ENCODE measurements around the gene PSMD12. TPM values are rescaled to one million over a fixed set of nuclear protein-coding genes. Genes with fewer than 3 reads are reported as not detected.

PSMD12 gene
- total RNA-seq, 1 experiment from 2014 or later: 93.1 TPM

DNA sequence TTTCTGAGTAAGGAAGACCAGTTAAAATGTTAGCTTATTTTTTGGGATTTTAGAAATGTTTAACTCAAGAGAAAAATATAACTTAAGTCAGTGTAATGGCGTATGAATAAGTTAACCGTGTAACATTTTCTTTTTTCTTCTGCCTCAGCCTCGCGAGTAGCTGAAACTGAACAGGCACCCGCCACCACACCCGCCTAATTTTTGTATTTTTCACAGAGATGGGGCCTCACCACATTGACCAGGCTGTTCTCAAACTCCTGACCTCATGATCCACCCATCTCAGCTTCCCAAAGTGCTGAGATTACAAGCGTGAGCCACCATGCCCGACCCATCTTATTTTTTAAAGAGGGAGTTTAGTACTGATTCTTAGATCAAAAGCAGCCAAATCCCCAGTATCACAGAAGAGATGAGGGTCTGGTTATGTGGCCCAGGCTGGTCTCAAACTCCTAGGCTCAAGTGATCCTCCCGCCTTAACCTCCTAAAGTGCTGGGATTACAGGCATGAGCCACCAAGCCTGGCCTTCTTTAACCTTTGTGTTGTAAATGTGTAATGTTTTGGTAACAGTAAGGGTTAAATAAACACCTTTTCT lies 27.5 kb upstream of the PSMD12 start:
- ChIA-PET POLR2A (interaction anchor here (0.7 kb wide), 1 partner anchor 66 kb away, joined by 4 read pairs; no protein-coding TSS in a partner anchor), CTCF (interaction anchor here (0.7 to 3.0 kb wide), 2 partner anchors 16 to 82 kb away, joined by 3 to 14 read pairs; no protein-coding TSS in a partner anchor)
- TF ChIP-seq, protein P1, sequence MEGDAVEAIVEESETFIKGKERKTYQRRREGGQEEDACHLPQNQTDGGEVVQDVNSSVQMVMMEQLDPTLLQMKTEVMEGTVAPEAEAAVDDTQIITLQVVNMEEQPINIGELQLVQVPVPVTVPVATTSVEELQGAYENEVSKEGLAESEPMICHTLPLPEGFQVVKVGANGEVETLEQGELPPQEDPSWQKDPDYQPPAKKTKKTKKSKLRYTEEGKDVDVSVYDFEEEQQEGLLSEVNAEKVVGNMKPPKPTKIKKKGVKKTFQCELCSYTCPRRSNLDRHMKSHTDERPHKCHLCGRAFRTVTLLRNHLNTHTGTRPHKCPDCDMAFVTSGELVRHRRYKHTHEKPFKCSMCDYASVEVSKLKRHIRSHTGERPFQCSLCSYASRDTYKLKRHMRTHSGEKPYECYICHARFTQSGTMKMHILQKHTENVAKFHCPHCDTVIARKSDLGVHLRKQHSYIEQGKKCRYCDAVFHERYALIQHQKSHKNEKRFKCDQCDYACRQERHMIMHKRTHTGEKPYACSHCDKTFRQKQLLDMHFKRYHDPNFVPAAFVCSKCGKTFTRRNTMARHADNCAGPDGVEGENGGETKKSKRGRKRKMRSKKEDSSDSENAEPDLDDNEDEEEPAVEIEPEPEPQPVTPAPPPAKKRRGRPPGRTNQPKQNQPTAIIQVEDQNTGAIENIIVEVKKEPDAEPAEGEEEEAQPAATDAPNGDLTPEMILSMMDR (IDR thresholded peaks at IDR 0.05; ENCODE audit: unreplicated experiment): no peak
- no TSS peak for BruUV-seq (replicated peaks)
- Mint-ChIP-seq H3K36me3 (ENCODE audit: insufficient read depth, unreplicated experiment) (no peaks in the 10 kb centered on the region), H3K27me3 (ENCODE audit: insufficient read depth, unreplicated experiment) (no peaks in the 10 kb centered on the region), H3K4me3 (ENCODE audit: unreplicated experiment) (no peak overlapping the region), H3K4me1 (ENCODE audit: insufficient read depth, unreplicated experiment) (peaks cover 10% of the 10 kb centered on the region), H3K9me3 (ENCODE audit: unreplicated experiment) (no peaks in the 10 kb centered on the region), H3K27ac (ENCODE audit: low read depth, unreplicated experiment) (no peak overlapping the region)
- no peak for DNase-seq (ENCODE audit: unreplicated experiment)
- intact Hi-C loops (cut with micrococcal nuclease): no loop called here

DNA sequence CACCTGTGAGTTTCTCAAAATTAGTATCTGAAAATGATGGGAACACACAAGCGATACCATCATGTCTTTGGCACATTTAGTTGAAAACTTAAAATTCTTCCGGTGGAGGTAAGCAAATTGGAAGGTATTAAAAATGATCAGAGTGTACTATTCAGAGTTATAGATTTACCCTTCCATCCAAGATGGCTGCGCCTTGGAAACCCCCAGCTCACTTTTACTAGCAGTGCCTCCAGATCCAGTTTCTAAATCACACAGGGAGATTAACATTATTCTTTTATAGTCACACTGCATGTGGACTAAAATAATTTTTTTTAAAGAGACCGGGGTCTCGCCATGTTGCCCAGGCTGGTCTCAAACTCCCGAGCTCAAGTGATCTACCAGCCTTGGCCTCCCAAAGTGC lies 25.7 kb upstream of the PSMD12 start:
- Mint-ChIP-seq H3K27me3 (ENCODE audit: insufficient read depth, unreplicated experiment) (no peaks in the 10 kb centered on the region), H3K4me3 (ENCODE audit: unreplicated experiment) (no peak overlapping the region), H3K36me3 (ENCODE audit: insufficient read depth, unreplicated experiment) (no peaks in the 10 kb centered on the region), H3K4me1 (ENCODE audit: insufficient read depth, unreplicated experiment) (peaks cover 17% of the 10 kb centered on the region), H3K27ac (ENCODE audit: low read depth, unreplicated experiment) (no peak overlapping the region), H3K9me3 (ENCODE audit: unreplicated experiment) (no peaks in the 10 kb centered on the region)
- TF ChIP-seq, protein P1 (IDR thresholded peaks at IDR 0.05; ENCODE audit: unreplicated experiment): no peak
- BruUV-seq (replicated peaks): no TSS peak
- POLR2A ChIA-PET: interaction anchor here (0.7 kb wide), 1 partner anchor 30 kb away, joined by 3 read pairs; no protein-coding TSS in a partner anchor
- CTCF ChIA-PET: interaction anchor here (1.3 kb wide), 1 partner anchor 14 kb away, joined by 6 read pairs; no protein-coding TSS in a partner anchor
- intact Hi-C loops (cut with micrococcal nuclease): no loop called here
- DNase-seq (ENCODE audit: unreplicated experiment): no peak

DNA sequence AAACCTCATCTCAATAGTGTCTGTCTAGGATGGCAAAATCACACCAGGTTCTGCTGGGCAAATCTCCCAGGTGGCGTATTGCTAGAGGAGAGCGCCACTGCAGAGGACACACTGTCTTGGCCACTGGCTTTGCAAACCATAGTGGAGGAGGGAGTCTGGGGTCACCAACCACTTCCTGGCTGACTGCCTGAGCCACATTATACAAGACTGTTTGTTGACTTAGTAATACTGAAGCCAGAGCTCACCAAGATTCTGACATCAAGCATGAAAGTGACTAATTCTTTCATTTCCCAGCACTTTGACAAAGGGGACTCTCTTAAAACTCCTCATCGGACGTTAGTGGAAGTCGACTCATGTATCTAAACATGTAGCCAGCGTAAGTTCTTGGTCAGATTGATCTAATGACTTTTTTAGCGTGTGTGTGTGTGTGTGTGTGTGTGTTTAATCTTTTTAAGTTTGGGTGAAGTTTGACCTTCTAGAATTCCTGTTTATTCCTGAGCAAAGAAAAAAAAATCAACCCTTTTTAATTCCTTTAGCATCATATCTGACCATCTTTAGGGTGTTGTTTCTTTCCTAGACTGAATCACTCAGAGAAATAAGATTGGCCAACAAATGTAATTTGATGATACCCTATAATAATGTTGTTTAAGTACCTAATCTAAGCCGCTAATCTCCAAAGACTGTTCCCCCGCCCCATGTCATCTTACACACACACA lies 24.4 kb upstream of the PSMD12 start:
- peak overlapping the region; percentile 53 for H3K4me3 Mint-ChIP-seq (ENCODE audit: unreplicated experiment)
- TF ChIP-seq, protein P1 (IDR thresholded peaks at IDR 0.05; ENCODE audit: unreplicated experiment): no peak
- H3K27ac Mint-ChIP-seq (ENCODE audit: low read depth, unreplicated experiment): peak overlapping the region; percentile 83
- intact Hi-C loops (cut with micrococcal nuclease): no loop called here
- POLR2A ChIA-PET: interaction anchor here (0.6 to 1.5 kb wide), 5 partner anchors 9 to 91 kb away, joined by 3 to 5 read pairs (median 3); no protein-coding TSS in a partner anchor
- H3K9me3 Mint-ChIP-seq (ENCODE audit: unreplicated experiment): no peaks in the 10 kb centered on the region
- H3K4me1 Mint-ChIP-seq (ENCODE audit: insufficient read depth, unreplicated experiment): peaks cover 20% of the 10 kb centered on the region
- DNase-seq (ENCODE audit: unreplicated experiment): peak; percentile 92
- TSS peak; percentile 88 for BruUV-seq (replicated peaks)
- CTCF ChIA-PET: interaction anchor here (0.6 to 6.0 kb wide), 3 partner anchors 12 to 116 kb away, joined by 3 to 59 read pairs (median 31); no protein-coding TSS in a partner anchor
- H3K36me3 Mint-ChIP-seq (ENCODE audit: insufficient read depth, unreplicated experiment): no peaks in the 10 kb centered on the region
- H3K27me3 Mint-ChIP-seq (ENCODE audit: insufficient read depth, unreplicated experiment): no peaks in the 10 kb centered on the region

DNA sequence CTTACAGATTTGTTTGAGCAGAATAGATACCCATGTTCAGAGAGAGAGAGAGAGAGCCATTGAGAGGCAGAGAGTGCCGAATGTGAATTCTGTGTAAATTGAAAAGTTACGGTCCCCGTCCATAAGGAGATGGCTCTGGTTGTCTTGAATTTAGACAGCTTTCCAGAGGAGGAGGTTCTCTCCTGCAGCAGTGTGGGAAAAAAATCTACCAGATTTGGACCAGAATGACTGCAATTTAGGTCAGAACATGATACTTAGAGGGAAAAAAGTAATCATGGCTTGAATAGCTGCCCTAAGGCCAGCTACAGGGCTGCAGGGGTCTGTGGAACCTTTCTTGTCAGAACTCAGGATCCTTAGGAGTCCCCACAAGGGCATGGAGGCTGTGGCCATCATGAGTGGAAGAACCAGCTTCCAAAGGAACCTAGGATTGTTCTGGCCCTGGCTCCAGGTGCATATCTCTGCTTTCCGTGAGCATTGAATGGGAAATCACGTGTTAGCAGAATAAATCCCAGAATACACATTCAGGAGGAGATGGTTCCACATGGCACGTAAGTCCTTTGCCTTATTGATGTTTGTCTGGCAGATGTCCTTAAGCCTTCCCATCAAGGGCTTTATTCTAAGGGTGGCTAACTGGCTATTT lies 23.7 kb upstream of the PSMD12 start:
- intact Hi-C loops (cut with micrococcal nuclease): no loop called here
- POLR2A ChIA-PET: interaction anchor here (0.6 to 1.5 kb wide), 5 partner anchors 9 to 319 kb away, joined by 3 to 5 read pairs (median 3); no protein-coding TSS in a partner anchor
- CTCF ChIA-PET: interaction anchor here (1.3 to 6.0 kb wide), 3 partner anchors 11 to 85 kb away, joined by 3 to 59 read pairs (median 31); no protein-coding TSS in a partner anchor
- DNase-seq (ENCODE audit: unreplicated experiment): no peak
- peak overlapping the region; percentile 53 for H3K4me3 Mint-ChIP-seq (ENCODE audit: unreplicated experiment)
- no peaks in the 10 kb centered on the region for H3K9me3 Mint-ChIP-seq (ENCODE audit: unreplicated experiment)
- peaks cover 20% of the 10 kb centered on the region for H3K4me1 Mint-ChIP-seq (ENCODE audit: insufficient read depth, unreplicated experiment)
- no peaks in the 10 kb centered on the region for H3K36me3 Mint-ChIP-seq (ENCODE audit: insufficient read depth, unreplicated experiment)
- peak overlapping the region; percentile 83 for H3K27ac Mint-ChIP-seq (ENCODE audit: low read depth, unreplicated experiment)
- BruUV-seq (replicated peaks): no TSS peak
- TF ChIP-seq, protein P1 (IDR thresholded peaks at IDR 0.05; ENCODE audit: unreplicated experiment): no peak
- no peaks in the 10 kb centered on the region for H3K27me3 Mint-ChIP-seq (ENCODE audit: insufficient read depth, unreplicated experiment)

Measured in MCF 10A (cell line).